Activated CD8-positive, alpha-beta memory T cell treated with anti-CD3 and anti-CD28 coated beads, Interleukin-2, amount 50 U/mL, for 48 hours (primary cell): ENCODE results near the gene OCLN.
"Not testable (repeated sequence)": the region's sequence is repeated elsewhere in the genome, so short reads cannot be mapped to it uniquely, and the experiment has no call there.

Source experiments
- DNase-seq: peaks from one replicate; pipeline ENCODE4 v3.0.0-alpha.2; 2020

Gene OCLN

DNA sequence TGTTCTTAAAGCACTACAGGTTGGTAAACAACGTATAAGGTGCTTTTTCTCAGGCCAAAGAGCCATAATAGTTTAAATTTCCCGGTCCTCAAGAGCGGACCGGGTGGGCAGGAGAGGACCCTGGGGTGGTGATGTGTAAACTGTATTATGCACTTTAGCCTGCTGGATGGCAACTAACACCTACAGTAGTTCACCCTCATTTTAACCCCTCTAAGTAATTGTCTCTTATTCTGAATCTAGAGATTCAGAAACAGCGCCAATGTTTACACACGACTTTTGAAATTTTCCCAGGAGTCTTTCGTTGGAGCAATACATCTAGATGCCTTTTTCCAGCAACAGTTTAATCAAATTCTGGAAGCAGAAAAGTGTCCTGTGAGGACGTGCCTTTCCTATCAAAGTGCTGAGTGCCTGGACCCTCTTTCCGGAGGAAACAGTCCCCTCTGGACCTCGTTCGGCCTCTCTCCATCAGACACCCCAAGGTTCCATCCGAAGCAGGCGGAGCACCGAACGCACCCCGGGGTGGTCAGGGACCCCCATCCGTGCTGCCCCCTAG lies 676 bp upstream of the OCLN start:
- no peak for DNase-seq

DNA sequence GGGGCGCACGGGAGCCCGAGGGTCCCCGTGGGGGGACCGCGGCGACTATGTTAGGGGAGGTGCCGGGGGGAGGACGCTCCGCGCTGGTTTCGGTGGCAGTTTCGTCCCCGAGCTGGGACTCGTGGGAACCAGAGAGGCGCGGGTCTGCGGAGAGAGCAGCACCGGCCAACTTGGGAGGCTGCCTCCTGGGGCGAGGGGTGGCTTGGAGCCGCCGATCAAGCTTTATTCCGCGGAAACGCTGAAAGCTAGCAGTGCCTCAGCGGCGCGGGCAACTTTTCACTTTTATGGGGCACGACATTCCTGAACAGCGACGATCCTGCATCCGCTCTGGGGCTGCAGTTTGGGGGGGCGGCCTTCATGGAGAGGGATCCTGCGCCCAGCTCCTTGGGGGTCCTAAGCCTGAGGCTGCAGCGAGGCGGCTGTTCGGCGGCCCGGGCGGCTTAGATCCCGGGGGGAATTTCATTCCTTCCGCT lies 369 bp downstream of the OCLN start:
- peak; percentile 52 for DNase-seq

DNA sequence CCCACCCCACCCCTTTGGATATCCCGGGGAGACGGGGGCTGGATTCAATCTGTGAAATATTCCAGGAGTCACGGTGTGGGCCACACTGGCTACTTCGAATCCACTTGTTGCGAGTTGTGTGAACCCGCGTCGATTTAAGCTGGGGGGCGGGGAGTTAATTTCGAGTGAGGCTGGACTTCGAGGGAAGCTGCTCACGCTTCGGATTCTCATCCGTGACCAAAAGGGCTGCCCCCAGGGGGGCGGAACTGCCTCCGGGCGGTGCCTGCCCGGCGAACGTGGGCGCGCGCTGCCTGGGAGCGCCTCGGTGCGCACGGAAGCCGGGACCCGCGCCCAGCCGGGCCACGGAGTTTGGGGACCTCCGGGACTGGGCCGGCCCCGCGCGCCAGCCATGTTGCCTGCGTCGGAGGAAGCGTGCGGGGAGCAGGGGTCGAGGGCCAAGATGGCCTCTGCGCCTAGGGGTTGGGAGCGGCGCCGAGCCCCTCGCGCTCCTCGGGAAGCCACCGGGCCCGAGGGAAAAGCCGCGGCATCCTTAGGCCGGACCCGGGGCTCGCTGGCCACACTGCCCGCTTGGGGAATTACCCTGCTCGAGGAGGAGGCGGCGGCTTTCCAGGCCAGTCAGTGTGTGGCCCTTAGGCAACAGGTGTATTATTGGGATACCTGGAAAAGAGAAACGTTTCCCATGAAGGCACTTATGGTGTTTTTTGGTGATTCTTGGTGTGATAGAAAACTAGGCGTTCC lies 975 bp downstream of the OCLN start:
- DNase-seq = peak; percentile 56

DNA sequence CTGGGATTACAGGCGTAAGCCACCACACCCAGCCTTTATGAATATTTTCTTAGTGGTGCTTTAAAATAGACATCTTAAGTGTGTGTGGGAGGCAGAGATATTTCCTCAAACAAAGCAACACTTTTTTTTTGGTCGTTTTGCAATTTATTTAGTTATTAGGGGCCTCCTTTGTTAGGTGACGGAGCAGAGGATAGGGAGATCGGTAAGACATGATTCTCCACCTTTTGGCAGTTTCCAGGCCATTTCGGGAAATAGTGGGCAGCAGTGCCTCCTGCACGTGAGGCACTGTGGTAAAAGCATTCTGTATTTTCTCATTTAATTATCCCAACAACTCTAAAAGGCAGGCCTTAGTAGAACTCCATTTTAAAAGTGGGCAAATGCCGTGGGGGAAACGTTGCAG lies 1.9 kb downstream of the OCLN start:
- DNase-seq = no peak

DNA sequence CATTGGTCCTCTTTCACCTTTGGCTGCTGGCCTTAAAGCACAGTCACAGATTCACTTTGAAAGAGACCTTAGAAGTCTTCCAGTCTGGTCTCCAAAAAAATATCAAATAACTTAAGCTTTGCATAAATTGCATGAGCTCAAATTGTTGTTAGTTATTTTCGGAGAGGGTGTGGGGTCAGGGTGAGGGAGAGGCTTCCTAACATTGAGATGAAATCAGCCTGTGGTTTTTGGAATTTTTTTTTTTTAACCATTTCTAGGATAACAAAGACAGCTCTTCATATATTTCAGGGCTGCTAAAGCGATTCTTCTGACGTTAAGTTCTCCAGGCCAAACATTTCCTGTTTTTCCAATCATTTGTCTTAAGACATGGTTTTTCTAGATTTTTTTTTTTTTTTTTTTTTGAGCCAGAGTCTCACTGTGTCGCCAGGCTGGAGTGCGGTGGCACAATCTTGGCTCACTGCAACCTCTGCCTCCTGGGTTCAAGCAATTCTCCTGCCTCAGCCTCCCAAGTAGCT lies 4.5 kb downstream of the OCLN start:
- no peak for DNase-seq

DNA sequence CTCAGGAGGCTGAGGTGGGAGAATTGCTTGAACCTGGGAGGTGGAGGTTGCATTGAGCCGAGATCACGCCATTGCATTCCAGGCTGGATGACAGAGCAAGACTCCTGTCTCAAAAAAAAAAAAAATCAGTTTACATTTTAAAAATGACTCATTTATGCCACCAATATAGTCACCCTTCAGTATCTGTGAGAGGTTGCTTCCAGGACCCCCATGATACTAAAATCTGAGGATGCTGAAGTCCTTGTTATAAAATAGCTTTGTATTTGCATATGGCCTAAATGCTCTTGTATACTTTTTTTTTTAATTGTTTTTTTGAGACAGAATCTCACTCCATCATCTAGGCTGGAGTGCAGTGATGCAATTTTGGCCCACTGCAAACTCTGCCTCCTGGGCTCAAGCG lies 5.8 kb downstream of the OCLN start:
- DNase-seq = no peak

DNA sequence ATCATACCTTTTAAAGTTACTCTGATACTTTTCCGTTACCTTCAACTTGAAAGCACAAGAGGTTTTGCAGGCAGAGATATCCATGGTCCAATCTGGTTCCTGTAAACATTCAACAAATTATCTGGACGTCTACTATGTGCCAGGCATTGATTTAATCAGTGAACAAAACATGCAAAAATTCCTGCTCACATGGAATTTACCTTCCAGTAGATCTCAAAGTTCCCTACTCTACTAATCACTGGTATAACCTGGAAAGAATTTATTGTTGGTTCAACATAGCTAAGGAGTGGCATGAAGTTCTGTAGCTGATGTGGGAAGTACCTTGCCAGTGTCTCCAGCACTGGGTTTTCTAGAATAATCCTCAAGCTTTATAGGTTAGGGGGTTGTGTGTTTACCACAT lies 9.8 kb downstream of the OCLN start:
- no peak for DNase-seq

DNA sequence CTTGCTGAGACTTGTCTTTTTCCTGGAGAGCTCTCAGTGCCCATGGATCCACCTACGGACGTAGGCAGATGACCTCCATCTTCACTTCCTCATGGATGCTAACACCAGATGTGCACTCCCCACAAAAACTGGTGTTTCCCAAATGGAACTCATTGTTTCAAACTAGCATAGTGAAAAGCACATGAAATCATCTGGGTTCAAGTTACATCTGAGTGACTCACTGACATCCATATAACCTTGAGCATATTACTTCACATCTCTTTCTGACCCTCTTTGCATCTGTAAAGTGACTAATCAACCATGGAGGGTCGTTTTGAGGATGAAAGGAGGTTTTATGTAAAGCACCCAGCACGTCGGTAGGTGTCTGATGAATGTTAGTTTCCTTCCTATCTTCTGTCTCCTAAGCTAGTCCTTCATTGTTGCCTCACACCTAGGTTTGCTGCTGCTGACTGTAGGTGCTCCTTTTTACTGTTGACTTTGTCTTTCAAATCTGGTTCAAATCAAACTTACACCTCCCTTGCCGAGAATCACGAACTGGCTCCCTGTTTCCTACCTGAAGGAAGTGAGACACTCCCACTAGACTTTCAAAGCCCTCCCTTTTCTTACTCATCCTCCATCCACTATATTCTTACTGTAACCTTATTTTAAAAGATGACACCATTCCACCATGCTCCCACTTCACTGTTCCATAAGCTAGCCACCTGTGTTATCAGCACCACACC lies 10.3 kb downstream of the OCLN start:
- DNase-seq = no peak

DNA sequence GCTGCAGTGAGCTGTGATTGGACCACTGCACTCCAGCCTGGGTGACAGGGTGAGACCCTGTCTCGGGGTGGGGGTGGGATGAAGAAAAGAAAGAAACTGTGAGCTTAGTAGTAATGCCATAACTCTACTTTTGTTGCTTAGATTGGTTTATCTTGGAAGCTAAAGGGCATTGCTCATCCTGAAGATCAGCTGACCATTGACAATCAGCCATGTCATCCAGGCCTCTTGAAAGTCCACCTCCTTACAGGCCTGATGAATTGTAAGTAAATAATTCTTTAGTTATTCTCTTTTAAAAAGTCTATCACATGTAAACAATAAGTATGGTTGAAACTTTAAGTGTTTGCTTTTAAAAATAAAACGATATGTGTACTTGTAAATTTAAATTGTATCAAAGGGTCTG lies 11.4 kb downstream of the OCLN start:
- no peak for DNase-seq

DNA sequence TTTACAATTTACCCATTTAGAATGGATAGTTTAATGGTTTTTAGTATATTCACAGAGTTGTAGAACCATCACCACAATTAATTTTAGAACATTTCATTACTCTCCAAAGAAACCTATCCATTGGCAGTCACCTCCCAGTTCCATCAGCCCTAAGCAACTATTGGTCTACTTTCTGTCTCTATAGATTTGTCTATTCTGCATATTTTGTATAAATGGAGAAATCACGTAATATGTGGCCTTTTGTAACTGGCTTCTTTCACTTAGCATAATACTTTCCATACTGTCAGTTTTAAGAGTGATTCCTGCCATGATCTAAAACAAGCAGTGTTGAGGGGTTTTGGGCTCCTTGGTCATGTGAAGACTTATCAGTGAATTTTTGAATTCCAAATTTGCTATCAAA lies 12.7 kb downstream of the OCLN start:
- DNase-seq = no peak

DNA sequence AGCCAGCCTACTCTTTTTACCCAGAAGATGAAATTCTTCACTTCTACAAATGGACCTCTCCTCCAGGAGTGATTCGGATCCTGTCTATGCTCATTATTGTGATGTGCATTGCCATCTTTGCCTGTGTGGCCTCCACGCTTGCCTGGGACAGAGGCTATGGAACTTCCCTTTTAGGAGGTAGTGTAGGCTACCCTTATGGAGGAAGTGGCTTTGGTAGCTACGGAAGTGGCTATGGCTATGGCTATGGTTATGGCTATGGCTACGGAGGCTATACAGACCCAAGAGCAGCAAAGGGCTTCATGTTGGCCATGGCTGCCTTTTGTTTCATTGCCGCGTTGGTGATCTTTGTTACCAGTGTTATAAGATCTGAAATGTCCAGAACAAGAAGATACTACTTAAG lies 16.6 kb downstream of the OCLN start:
- DNase-seq = no peak

DNA sequence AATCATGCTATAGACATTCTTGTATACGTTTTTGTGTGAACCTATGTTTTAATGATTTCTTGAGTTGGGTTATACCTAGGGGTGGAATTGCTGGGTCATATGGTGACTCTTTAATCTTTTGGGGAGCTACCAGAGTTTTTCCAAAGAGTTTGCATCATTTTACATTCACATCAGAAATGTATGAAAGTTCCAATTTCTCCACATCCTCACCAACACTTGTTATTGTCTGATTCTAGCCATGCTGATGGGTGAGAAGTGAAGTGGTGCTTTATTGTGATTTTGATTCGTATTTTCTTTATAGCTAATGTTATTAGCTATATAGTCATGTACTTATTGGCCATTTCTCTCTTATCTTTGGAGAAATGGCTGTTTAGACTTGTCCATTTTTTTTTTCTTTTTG lies 18.1 kb downstream of the OCLN start:
- no peak for DNase-seq

DNA sequence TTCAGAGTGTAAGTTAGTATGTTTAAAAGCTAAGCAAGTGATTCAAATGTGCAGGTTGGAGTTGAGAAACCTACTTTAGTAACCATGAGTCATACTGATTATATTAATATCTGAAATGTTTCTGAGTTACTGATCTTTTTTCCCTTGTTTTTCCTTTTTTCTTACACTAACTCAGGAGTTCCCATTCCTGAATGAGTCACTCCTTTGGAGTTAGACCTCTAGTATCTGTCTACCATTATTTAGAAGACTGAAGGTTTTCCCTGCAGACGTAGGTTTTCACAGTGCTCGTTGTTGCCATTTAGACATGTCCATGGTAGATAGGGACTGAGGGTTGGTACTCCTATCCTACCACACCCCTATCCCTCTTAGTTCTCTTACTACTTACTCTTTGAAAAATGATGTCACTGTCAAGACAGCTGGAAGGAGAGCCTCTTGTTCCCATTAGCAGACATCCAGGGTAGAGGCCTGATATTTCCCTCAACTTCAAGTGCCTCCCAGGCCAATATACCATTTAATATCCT lies 20.2 kb downstream of the OCLN start:
- DNase-seq = no peak

DNA sequence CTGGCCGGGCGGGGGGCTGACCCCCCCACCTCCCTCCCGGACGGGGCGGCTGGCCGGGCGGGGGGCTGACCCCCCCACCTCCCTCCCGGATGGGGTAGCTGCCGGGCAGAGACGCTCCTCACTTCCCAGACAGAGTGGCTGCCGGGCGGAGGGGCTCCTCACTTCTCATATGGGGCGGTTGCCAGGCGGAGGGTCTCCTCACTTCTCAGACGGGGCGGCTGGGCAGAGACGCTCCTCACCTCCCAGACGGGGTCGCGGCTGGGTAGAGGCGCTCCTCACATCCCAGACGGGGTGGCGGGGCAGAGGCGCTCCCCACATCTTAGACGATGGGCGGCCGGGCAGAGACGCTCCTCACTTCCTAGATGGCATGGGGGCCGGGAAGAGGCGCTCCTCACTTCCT lies 23.0 kb downstream of the OCLN start:
- DNase-seq = not testable (repeated sequence)

DNA sequence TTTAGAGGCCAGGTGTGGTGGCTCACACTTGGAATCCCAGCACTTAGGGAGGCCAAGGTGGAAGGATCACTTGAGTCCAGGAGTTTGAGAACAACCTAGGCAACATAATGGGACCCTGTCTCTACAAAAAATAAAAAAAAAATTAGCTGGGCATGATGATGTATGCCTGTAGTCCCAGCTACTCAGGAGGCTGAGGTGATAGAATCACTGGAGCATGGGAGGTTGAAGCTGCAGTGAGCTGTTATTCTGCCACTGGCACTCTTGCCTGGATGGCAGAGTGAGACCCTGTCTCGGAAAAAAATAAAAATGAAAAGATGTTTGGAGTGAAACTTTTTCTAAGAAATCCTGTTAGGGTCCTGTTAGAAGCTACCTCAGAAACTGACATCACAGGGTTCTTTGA lies 24.2 kb downstream of the OCLN start:
- no peak for DNase-seq

DNA sequence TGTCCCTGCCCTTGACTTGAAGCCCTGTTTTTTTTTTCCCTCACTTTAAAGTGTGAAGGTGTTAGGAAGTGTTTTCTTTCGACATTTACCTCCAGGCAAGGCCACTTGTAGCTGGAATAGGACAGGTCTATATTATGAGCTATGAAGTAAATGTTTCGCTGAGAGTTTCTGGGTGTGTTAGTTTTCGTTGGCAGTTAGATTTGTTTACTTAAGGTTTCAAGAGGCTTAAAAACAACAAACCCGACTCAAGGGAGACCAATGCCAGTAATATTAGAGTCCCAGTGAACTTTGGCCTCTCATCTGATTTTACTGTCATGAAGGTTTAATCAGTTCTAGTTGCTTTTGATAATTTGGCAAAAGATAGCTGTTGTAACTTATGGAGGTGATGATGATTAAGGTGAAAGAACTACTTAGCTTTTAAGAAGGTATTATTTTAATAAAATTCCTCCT lies 25.2 kb downstream of the OCLN start:
- DNase-seq = no peak

DNA sequence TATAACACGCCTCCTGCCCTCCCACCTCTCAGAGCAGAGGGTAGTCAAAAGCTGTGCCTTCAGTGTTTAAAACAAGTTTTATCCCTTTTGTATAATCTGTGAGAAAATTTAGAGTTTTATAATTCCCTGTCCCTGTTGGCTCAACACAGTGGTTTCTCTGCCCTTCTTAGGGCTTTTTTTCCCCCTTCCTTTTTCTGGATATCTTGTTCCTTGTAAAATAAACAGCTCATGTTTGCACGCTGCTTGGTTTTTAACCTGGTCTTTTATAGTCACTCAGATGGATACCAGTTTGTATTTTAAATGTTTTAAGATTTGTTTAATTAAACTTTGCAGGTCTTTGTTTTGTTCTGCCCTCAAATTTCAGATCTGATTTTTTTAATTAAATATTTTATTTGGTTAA lies 26.7 kb downstream of the OCLN start:
- no peak for DNase-seq

DNA sequence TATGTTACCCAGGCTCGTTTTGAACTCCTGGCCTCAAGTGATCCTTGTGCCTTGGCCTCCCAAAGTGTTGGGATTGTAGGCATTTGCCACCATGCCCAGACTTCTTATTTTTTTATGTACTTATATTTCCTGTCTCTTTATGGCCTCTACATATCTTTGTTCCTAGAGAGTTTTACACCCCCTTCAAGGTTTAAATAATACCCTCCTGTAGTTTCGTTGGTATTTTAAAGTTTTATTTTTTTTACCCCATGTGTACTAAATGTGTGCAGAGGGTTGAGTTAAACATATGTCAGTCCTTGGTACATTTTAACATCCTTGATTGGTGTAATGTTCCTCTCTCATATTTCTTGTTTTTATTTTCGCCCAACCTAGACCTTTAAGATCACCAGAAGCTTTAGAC lies 29.4 kb downstream of the OCLN start:
- no peak for DNase-seq

DNA sequence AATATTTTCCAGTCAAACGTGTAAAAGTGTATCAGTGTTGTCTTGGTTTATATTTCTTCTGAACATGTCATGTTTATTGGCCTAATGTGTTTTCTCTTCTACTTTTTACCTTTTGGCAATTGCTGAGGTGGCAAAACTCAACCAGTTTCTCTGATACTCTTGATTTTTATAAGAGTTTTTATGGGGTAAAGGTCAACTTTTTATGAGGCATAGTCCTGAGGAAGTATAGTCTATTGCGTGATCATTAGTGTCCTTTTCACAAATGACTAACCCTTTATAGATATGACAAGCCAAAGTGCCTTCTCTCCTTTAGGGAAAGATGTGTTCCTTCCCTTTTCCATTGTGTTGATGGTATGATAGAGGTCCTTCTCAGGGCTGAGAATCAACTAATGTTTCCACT lies 32.9 kb downstream of the OCLN start:
- no peak for DNase-seq

DNA sequence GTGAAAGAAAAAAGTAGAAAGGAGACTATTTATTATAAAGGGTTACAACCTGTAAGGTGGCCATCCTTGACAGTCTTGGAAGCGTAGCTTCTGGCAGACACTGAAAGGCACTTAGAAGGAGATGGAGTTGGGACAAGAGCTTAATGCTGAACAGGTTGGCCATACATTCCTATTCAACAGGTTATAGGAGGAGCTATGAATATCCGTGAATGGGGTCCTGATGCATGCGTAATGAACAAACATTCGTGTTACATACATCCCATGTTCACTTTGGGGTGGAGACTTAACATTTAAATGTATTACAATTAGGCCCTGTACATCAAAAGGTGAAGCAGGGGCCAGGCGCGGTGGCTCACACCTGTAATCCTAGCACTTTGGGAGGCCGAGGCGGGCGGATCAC lies 34.1 kb downstream of the OCLN start:
- DNase-seq = no peak

DNA sequence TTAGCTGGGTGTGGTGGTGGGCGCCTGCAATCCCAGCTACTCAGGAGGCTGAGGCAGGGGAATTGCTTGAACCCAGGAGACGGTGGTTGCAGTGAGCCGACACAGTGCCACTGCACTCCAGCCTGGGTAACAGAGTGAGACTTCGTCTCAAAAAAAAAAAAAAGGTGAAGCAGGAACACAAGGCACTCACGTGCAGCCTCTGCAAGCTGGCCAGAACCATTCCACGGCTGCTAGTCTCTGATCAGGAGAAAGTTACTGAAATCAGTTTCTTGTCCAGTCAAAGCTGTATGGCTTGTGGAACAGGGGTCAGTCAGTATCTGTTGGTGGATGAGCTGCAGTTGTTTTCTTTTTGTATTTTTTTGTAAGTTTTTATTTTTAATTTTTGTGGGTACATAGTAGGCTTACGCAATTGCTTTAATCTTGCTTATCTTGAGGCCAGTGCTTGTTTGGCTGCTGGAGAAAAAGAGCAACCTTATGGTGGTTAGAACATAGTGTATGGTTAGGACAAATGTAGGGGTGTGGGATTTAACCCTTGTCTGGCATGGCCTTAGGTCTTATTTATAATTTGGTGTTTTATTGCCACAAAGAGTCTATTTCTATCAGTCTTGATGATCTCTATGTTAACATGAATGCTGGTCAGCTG lies 34.7 kb downstream of the OCLN start:
- DNase-seq = no peak

DNA sequence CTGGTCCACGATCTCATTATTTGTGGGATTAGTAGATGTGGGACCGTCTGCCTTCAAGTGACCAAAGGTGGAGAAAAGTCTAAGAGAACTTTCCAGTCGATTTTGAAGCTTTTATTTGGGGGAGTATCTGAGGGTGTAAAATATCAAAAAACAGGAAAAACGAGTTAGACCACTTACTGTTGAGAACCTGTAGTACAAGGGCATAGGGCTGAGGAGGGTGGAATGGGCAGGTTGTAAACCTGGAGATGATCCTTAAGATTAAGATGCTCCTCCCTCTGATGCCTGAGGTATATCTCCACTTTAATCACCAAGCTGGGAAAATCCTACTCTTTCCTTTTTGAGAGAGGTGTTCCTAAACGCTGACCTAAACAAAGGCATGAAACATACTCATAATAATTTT lies 35.4 kb downstream of the OCLN start:
- DNase-seq = no peak

DNA sequence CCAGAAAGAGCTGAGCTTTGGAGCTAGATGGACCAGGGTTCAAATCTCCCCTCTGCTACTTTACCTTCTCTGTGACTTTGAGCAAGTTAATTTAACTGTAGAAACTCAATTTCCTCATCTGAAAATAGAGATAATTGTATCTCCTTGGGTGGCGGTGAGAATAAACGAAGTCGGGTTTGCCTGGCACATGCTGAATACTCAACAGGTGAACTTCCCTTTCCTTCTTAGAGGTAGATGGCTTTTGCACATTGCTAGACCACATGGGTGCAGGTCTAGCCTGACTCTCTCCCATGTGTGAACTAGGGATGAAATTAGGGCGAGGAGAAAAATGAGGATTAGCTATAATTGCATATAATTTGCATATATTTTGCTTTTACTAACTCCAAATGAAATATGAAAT lies 36.0 kb downstream of the OCLN start:
- no peak for DNase-seq
